CD4-positive, alpha-beta memory T cell (primary cell): ENCODE data around the gene FAXC. TPM values are rescaled to one million over a fixed set of nuclear protein-coding genes. Genes with fewer than 3 reads are reported as not detected.

Experiments used
- CTCF ChIA-PET: fragments of 350-600 bp; sonication (Branson Sonifier 250); formaldehyde crosslinking; loops from one replicate; lab custom pipeline; 2021; ENCODE audit warnings: inconsistent platforms; ENCODE audit not compliant: partially characterized antibody; lab: Charles Lee
- POLR2A ChIA-PET: fragments of 350-600 bp; sonication (Branson Sonifier 250); formaldehyde crosslinking; loops from one replicate; lab custom pipeline; 2021; ENCODE audit not compliant: partially characterized antibody; lab: Charles Lee
- DNase-seq, 5 donors: peaks; one replicate each; pipeline versions ENCODE4 v3.0.0 to v3.0.0-alpha.2; 2020 to 2022; ENCODE audit warnings: mixed read lengths in 1 of 5
- H3K27ac ChIP-seq: one replicate; pipeline ENCODE4 v1.7.0; 2013; ENCODE audit warnings: low read depth, low read length
- H3K27me3 ChIP-seq: 2 replicates; pipeline ENCODE4 v1.7.0; 2013; ENCODE audit warnings: mild to moderate bottlenecking, low read length, moderate library complexity; ENCODE audit not compliant: insufficient read depth
- H3K36me3 ChIP-seq: 2 replicates; pipeline ENCODE4 v1.7.0; 2013; ENCODE audit warnings: mild to moderate bottlenecking, low read length, moderate library complexity; ENCODE audit not compliant: insufficient read depth
- H3K4me1 ChIP-seq: 2 replicates; pipeline ENCODE4 v1.7.0; 2013; ENCODE audit warnings: mild to moderate bottlenecking, low read length, moderate library complexity; ENCODE audit not compliant: insufficient read depth
- H3K4me3 ChIP-seq, 2 donors: one replicate each; pipeline ENCODE4 v1.7.0; 2013; ENCODE audit warnings: low read length in 2 of 2, mild to moderate bottlenecking in 1 of 2
- H3K9me3 ChIP-seq, 2 donors: one replicate each; pipeline ENCODE4 v1.7.0; 2013; ENCODE audit warnings: low read length in 2 of 2, control low read depth in 1 of 2; ENCODE audit not compliant: control insufficient read depth in 1 of 2
- H3K27ac Mint-ChIP-seq, 7 donors: one replicate each; pipeline ENCODE4 v1.8.0; 2020 to 2021; ENCODE audit warnings: mixed read lengths in 7 of 7, mild to moderate bottlenecking in 6 of 7, inconsistent platforms in 3 of 7, moderate library complexity in 3 of 7
- H3K27me3 Mint-ChIP-seq, 2 donors: one replicate each; pipeline ENCODE4 v1.8.0; 2020 to 2021; ENCODE audit warnings: mixed read lengths in 2 of 2
- H3K36me3 Mint-ChIP-seq, 2 donors: one replicate each; pipeline ENCODE4 v1.8.0; 2020 to 2021; ENCODE audit warnings: mixed read lengths in 2 of 2, inconsistent platforms in 1 of 2, mild to moderate bottlenecking in 1 of 2
- H3K4me1 Mint-ChIP-seq, 4 donors: one replicate each; pipeline ENCODE4 v1.8.0; 2020 to 2021; ENCODE audit warnings: mixed read lengths in 4 of 4, mild to moderate bottlenecking in 1 of 4
- H3K4me3 Mint-ChIP-seq, 8 donors: one replicate each; pipeline ENCODE4 v1.8.0; 2020 to 2021; ENCODE audit warnings: mixed read lengths in 8 of 8, mild to moderate bottlenecking in 7 of 8, moderate library complexity in 6 of 8, inconsistent platforms in 3 of 8
- H3K9me3 Mint-ChIP-seq, 8 donors: one replicate each; pipeline ENCODE4 v1.8.0; 2020 to 2021; ENCODE audit warnings: mixed read lengths in 8 of 8, mild to moderate bottlenecking in 5 of 8, inconsistent platforms in 3 of 8, moderate library complexity in 1 of 8
- intact Hi-C: fragments of 100-400 bp; cut with micrococcal nuclease; formaldehyde crosslinking; loops from one replicate; pipeline ENCODE4 v1.15.1; 2023
- polyA plus RNA-seq, 2 donors: library from polyadenylated mRNA; unstranded; fragments of 300-500 nt; fragmentation: Illumina TruSeq; gene quantifications; one replicate each; pipeline ENCODE4 v1.2.3, GENCODE V29; 2021
- total RNA-seq, 2 experiments: library from RNA; stranded (reverse); gene quantifications; one replicate each; pipeline ENCODE4 v1.2.3, GENCODE V29; 2021

The FAXC gene
- total and polyA plus RNA-seq, 4 experiments from 2014 or later = not detected

- POLR2A ChIA-PET = no interaction called here
- Histone ChIP-seq H3K27me3 (no peaks in the 10 kb centered on the region), H3K9me3 (no peaks in the 10 kb centered on the region), H3K27ac (no peak overlapping the region), H3K36me3 (no peaks in the 10 kb centered on the region), H3K4me1 (no peaks in the 10 kb centered on the region), H3K4me3 (no peak overlapping the region)
- Mint-ChIP-seq H3K4me3 (no peak overlapping the region), H3K27ac (peak overlapping the region in 1 of 7 donors; percentile 3), H3K27me3 (peaks cover 6 to 7% of the 10 kb centered on the region in 2 donors), H3K4me1 (no peaks in the 10 kb centered on the region), H3K9me3 (no peaks in the 10 kb centered on the region), H3K36me3 (no peaks in the 10 kb centered on the region)
- DNase-seq = no peak
- CTCF ChIA-PET = interaction anchor here (1.6 kb wide), 1 partner anchor 36 kb away, joined by 4 read pairs; no protein-coding TSS in a partner anchor
- intact Hi-C loops = no loop called here
Observed at GRCh38 chr6:99294786-99295185, 54.7 kb downstream of the FAXC start.

- Mint-ChIP-seq H3K27me3 (peaks cover 7 to 9% of the 10 kb centered on the region in 2 donors), H3K4me3 (no peak overlapping the region), H3K27ac (no peak overlapping the region), H3K36me3 (no peaks in the 10 kb centered on the region), H3K4me1 (no peaks in the 10 kb centered on the region), H3K9me3 (peaks cover 0 to 2% (median 0%) of the 10 kb centered on the region in 8 donors)
- H3K27ac ChIP-seq = no peak overlapping the region
- no peak for DNase-seq
- H3K4me3 ChIP-seq = no peak overlapping the region
- H3K9me3 ChIP-seq = no peaks in the 10 kb centered on the region
- POLR2A ChIA-PET = no interaction called here
- no peaks in the 10 kb centered on the region for H3K4me1 ChIP-seq
- intact Hi-C loops = no loop called here
- no peaks in the 10 kb centered on the region for H3K27me3 ChIP-seq
- CTCF ChIA-PET = no interaction called here
- H3K36me3 ChIP-seq = no peaks in the 10 kb centered on the region
Observed at GRCh38 chr6:99289701-99290100, 59.8 kb downstream of the FAXC start.

- Mint-ChIP-seq H3K36me3 (no peaks in the 10 kb centered on the region), H3K27ac (no peak overlapping the region), H3K9me3 (peaks cover 0 to 2% (median 0%) of the 10 kb centered on the region in 8 donors), H3K4me1 (no peaks in the 10 kb centered on the region), H3K4me3 (no peak overlapping the region), H3K27me3 (peaks cover 5 to 11% of the 10 kb centered on the region in 2 donors)
- H3K27me3 ChIP-seq = no peaks in the 10 kb centered on the region
- H3K4me3 ChIP-seq = no peak overlapping the region
- no peak overlapping the region for H3K27ac ChIP-seq
- no peaks in the 10 kb centered on the region for H3K36me3 ChIP-seq
- ChIA-PET POLR2A (no interaction called here), CTCF (no interaction called here)
- H3K4me1 ChIP-seq = no peaks in the 10 kb centered on the region
- H3K9me3 ChIP-seq = no peaks in the 10 kb centered on the region
- DNase-seq = no peak
- intact Hi-C loops = no loop called here
Observed at GRCh38 chr6:99288668-99289067, 60.8 kb downstream of the FAXC start.

GRCh38 chr6:99287523-99287922 lies 62.0 kb downstream of the FAXC start:
- ChIA-PET CTCF (no interaction called here), POLR2A (no interaction called here)
- Mint-ChIP-seq H3K9me3 (peaks cover 0 to 2% (median 0%) of the 10 kb centered on the region in 8 donors), H3K4me3 (no peak overlapping the region), H3K36me3 (no peaks in the 10 kb centered on the region), H3K27ac (no peak overlapping the region), H3K4me1 (no peaks in the 10 kb centered on the region), H3K27me3 (peaks cover 5 to 12% of the 10 kb centered on the region in 2 donors)
- no peaks in the 10 kb centered on the region for H3K27me3 ChIP-seq
- no peaks in the 10 kb centered on the region for H3K36me3 ChIP-seq
- no peak for DNase-seq
- no peak overlapping the region for H3K27ac ChIP-seq
- no peaks in the 10 kb centered on the region for H3K4me1 ChIP-seq
- H3K9me3 ChIP-seq = no peaks in the 10 kb centered on the region
- no peak overlapping the region for H3K4me3 ChIP-seq
- intact Hi-C loops = no loop called here

- intact Hi-C loops = no loop called here
- Mint-ChIP-seq H3K9me3 (peaks cover 0 to 2% (median 0%) of the 10 kb centered on the region in 8 donors), H3K4me1 (no peaks in the 10 kb centered on the region), H3K27me3 (peaks cover 5 to 12% of the 10 kb centered on the region in 2 donors), H3K36me3 (no peaks in the 10 kb centered on the region), H3K4me3 (no peak overlapping the region), H3K27ac (no peak overlapping the region)
- ChIA-PET POLR2A (no interaction called here), CTCF (no interaction called here)
- Histone ChIP-seq H3K27me3 (no peaks in the 10 kb centered on the region), H3K4me3 (no peak overlapping the region), H3K9me3 (no peaks in the 10 kb centered on the region), H3K4me1 (no peaks in the 10 kb centered on the region), H3K36me3 (no peaks in the 10 kb centered on the region), H3K27ac (no peak overlapping the region)
- no peak for DNase-seq
Observed at GRCh38 chr6:99285881-99286280, 63.6 kb downstream of the FAXC start.

- no peak overlapping the region for H3K27ac Mint-ChIP-seq
- peaks cover 5 to 8% of the 10 kb centered on the region in 2 donors for H3K27me3 Mint-ChIP-seq
- no peak overlapping the region for H3K4me3 Mint-ChIP-seq
- Histone ChIP-seq H3K27me3 (no peaks in the 10 kb centered on the region), H3K4me3 (no peak overlapping the region), H3K27ac (no peak overlapping the region), H3K36me3 (no peaks in the 10 kb centered on the region), H3K9me3 (no peaks in the 10 kb centered on the region), H3K4me1 (no peaks in the 10 kb centered on the region)
- DNase-seq = no peak
- ChIA-PET POLR2A (no interaction called here), CTCF (no interaction called here)
- intact Hi-C loops = no loop called here
- no peaks in the 10 kb centered on the region for H3K9me3 Mint-ChIP-seq
- no peaks in the 10 kb centered on the region for H3K4me1 Mint-ChIP-seq
- H3K36me3 Mint-ChIP-seq = no peaks in the 10 kb centered on the region
Observed at GRCh38 chr6:99282479-99283062, 66.9 kb downstream of the FAXC start.

- POLR2A ChIA-PET = no interaction called here
Observed at GRCh38 chr6:99276747-99277146, 72.7 kb downstream of the FAXC start.

More at GRCh38 chr6:99276747-99277146, 72.7 kb downstream of the FAXC start:
- no peaks in the 10 kb centered on the region for H3K9me3 ChIP-seq
- no peak overlapping the region for H3K4me3 Mint-ChIP-seq
- no peaks in the 10 kb centered on the region for H3K4me1 ChIP-seq
- H3K4me3 ChIP-seq = no peak overlapping the region
- no peaks in the 10 kb centered on the region for H3K36me3 ChIP-seq
- H3K4me1 Mint-ChIP-seq = no peaks in the 10 kb centered on the region
- no peak overlapping the region for H3K27ac ChIP-seq
- peaks cover 0 to 7% of the 10 kb centered on the region in 2 donors for H3K27me3 Mint-ChIP-seq
- no peaks in the 10 kb centered on the region for H3K36me3 Mint-ChIP-seq
- intact Hi-C loops = no loop called here
- no peaks in the 10 kb centered on the region for H3K9me3 Mint-ChIP-seq
- CTCF ChIA-PET = no interaction called here
- no peak for DNase-seq
- no peak overlapping the region for H3K27ac Mint-ChIP-seq
- H3K27me3 ChIP-seq = no peaks in the 10 kb centered on the region
